HG03025 (cell line): ENCODE measurements around the gene KRTAP3-2.

Experiments used
- ATAC-seq: cut with Tn5 transposase; IDR thresholded peaks from one replicate; pipeline ENCODE4 v1.9.1; 2021; ENCODE audit warnings: mild to moderate bottlenecking, moderate library complexity; ENCODE audit not compliant: unreplicated experiment, low FRiP score

The KRTAP3-2 gene

DNA sequence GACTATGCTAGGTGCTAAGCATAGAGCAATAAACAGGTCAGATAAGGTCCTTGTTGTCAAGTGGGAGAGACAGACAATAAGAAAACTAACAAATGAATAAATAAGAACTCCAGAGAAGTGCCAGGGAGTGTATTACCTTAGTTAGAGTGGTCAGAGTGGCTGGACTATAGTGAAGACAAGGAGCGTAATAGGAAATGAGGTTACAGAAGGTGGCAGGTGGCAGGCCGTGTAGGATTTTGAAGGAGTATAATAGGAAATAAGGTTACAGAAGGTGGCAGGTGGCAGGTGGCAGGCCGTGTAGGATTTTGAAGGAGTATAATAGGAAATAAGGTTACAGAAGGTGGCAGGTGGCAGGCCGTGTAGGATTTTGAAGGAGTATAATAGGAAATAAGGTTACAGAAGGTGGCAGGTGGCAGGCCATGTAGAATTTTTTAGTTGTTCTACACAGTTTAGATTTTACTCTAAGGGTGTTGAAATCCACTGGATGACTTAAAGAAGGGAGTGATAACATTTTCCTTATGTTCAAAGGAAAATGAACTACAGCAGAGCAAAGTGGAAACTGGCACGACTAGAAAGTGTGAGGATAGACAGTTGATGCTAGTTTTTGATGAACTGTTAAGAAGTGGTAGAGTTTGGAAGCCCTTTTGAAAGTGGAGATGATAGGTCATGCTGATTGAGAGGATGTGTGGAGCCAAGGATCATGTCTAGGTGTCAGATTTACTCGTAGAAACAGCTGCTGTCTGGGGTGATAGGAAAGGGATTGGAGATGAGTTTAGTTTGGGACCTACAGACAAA, 12.8 kb upstream of the KRTAP3-2 start:
- no peak for ATAC-seq

DNA sequence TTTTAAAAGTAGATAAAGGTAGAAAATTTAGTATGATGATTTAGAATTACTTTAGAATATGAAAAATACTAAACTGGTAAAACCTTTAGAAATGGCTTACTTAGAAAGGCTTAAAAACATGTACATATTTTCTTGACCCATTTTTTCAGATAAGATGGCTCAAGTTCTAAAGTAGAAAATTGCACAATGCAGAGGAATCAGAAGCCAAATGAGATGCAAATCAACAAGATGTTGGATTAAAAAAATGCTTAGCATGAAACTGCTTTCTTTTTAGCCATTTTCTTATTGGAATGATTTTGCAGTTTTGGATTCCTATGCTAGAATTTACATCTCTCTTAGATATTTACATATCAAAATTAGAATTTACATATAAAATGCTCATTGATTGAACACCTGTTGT, 10.7 kb upstream of the KRTAP3-2 start:
- ATAC-seq: no peak

DNA sequence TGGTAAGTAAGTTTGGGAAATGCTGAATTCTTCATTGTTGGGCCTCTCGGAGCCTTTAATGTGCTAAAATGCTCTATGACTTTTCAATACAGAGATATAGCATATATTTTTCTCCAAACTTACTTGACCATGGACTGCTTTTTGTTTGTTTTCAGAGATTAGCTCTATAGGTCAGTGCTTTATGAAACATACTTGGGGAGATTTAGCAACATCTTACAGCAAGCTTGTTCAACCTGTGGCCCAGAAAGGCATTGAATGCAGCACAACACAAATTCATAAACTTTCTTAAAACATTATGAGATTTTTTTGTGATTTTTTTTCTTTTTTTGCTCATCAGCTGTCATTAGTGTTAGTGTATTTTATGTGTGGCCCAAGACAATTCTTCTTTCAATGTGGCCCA, 10.2 kb upstream of the KRTAP3-2 start:
- no peak for ATAC-seq

DNA sequence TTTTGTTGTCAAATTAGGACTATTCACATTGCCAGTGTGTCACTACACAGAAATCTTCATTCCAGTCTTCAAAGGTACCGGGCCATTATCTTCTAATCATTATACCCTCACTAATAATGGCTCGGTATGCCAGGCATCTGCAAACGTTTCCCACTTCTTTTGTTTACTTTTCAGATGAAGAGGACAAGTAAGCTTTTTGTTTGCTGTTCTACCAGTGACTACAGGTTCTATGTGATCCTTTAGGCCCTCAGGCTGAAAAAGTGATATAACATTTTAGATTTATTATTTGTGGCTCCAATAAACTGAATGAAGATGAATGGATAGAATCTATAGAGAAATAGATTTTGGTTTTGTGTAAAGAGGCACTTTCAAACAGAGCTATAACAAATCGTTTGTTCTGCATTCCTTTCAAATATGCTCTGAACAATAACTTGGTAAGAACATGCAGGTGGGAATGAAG, 9.6 kb upstream of the KRTAP3-2 start:
- ATAC-seq: no peak

DNA sequence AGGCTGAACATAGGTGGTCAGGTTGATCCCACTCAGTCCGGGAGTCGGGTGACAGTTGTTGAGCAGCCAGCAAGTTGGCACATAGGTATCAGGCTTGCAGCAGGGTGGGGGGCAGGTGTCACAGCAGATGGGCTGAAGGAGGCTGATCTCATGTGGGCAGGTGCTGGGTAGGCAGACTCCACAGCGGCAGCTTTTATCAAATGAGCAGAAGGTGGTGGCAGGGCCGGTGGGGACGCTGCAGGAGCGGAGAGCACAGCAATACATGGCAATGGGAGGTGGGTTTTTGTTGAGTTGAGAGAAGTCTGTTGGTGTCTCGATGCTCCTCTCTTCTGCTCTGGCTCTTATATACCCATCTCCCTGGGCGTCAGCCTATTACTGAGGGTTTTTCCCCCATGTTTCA, 9.1 kb upstream of the KRTAP3-2 start, which contains the start of gene KRTAP3-1:
TSS of gene KRTAP3-1 (minus strand) at position 318 of the 400 bp plus-strand sequence. CDS start at position 264, 54 bp downstream.
- no peak for ATAC-seq

DNA sequence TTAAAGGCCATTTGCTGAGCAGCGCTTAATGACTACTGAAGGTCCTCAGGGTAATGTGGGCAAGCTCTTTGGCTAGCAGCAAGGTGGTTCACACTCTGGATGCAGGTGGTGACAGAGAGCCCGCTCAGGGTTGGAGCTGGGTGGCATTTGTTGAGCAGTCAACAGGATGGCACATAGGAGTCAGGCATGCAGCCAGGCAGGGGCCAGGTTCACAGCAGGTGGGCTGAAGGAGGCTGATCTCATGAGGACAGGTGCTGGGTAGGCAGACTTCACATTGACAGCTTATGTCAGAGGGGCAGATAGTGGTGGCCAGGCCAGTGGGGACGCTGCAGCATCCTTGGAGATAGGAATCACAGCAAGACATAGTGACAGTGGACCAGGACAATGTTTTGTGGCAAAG, 4.7 kb upstream of the KRTAP3-2 start:
- ATAC-seq: no peak

DNA sequence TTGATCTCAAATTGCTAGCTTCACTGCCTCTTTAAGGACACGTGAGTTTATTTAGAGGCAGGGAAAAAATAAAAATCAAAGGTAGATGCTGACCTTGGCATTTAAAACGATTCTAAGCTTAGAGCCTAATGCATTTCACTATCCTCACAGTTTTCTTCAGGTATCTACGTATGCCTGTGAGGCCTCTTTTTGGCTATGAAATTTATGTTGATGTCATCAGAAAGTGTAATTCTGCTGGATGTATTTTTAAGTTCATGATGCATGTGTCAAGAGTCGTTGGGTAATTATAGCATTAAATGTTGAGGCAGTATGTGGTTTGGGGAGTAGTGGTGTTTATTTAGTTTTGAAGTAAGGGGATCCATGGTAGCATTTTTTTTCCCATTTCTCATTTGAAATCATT, 4.2 kb upstream of the KRTAP3-2 start:
- ATAC-seq: no peak

DNA sequence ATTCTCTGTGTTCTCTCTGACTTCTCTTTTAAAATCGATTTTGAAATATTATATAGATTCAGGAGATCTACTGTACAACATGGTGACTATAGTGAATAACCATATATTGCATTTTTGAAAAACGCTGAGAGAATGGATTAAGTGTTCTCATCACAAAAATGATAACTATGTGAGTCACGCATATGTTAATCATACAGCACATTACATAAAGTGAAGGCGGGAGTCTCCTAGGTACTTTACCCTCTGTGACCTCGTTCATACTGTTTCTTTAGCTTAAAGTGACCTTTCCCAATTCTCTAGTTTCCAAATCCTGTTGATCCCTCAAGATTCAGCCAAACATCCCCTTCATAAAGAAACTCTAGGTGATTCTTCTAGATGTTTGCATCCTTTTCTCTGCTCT, 3.1 kb upstream of the KRTAP3-2 start:
- no peak for ATAC-seq

DNA sequence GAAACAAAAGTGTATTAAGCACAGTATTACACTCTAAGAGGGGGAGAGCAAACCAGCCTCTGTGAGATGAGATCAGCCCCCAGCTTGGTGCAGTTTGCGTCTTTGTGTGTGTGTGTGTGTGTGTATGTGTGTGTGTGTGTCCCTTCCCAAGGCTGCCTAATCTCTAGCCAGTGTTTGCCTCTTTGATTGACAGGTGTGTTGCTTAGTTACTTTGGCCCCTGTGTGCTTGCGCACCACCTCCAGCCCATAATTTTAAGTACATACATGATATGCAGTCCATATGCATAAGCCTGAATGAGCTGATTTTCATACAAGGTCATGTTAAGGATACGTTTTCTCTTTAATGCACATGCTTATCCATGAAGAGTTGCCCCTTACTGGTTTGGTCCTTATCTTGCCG, 2.1 kb upstream of the KRTAP3-2 start:
- ATAC-seq: no peak

DNA sequence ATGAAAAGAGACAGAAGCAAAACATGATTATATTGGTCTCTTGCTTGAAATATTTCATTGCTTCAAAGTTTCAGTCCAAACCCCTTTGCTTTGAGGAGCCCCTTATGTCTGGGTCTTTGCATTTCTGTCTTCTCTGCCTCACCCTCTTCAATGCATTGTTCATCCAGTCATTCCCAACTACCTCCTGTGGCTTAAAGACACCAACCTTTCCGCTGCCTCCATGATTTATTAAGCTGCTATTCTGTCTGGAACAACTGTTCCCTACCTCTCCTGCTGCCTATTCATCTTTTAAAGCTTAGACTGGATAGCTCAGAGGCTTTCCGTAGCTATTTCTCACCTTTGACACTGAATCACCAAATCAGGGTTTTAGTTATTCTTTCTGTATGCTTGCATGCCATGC, 2.3 kb downstream of the KRTAP3-2 start:
- no peak for ATAC-seq

DNA sequence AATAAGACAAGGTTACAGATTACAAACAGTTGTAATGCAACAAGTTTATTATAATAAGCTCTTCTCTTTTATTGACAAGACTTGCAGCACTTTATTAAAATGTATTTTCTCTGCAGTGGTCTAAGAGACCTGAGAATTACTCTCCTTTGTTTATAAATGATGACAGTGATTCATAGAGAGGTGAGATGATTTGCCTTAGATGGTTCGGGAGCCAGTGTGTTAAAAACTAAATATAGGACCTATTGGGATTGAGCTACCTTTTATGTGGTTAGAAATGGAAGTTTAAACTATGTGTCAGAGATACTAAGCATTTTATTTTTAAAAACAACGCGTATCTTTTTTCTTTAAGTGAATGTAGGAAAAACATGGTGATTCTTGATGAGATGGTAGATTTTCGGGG, 2.9 kb downstream of the KRTAP3-2 start:
- ATAC-seq: no peak

DNA sequence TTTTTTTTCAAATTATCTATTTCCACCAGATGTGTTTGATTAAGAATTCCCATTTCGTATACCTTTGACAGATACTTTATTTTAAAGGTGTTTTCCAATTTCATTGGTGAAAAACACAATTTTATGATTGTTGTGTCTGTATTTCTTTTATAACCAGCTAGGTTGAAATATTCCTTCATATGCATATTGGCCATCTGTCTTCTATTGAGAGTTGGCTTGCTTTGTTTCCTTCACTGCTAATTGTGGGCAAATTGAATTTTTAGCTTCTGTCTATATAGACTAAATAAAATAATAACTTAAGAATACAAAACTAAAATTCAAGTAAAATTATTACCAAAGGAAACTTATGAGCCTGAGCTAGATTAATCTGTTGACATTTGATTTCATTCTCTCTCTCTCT, 4.6 kb downstream of the KRTAP3-2 start:
- no peak for ATAC-seq

DNA sequence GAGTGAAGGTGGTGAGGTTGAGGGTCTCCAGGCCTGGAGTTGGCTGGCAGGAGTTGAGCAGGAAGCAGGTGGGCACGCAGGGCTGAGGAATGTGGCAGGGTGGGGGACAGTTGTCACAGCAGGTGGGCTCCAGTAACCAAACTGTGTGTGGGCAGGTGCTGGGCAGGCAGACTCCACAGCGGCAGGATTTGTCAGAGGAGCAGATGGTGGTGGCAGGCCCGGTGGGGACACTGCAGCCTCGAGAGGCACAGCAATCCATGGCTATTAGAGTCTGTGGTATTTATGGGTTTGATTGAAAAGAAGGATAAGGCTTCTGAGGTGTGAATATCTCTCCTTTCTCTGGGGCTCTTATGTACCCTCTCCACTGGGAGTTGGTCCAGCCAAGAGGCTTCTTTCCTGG, 5.9 kb downstream of the KRTAP3-2 start, which contains the start of gene KRTAP3-3:
TSS of gene KRTAP3-3 (minus strand) at position 326 of the 400 bp plus-strand sequence. CDS start at position 259, 67 bp downstream.
- ATAC-seq: no peak

DNA sequence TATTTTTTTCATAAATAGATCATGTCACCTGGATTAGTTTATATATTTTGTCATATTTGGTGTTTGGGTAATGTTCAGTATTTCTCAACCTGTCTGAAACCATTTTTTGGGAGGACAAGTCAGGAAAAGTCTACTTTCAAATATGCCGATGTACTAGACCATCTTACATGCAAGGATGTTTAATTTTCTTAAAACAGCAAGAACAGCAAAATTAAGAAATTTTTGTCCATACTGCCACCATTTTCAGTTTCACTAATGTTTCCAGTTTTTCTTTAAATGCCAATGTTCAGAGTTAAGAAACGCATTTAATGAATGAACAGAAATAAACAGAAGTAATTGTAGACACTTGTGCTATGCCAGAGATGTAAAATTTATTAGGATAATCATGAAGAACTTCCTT, 6.6 kb downstream of the KRTAP3-2 start:
- no peak for ATAC-seq

DNA sequence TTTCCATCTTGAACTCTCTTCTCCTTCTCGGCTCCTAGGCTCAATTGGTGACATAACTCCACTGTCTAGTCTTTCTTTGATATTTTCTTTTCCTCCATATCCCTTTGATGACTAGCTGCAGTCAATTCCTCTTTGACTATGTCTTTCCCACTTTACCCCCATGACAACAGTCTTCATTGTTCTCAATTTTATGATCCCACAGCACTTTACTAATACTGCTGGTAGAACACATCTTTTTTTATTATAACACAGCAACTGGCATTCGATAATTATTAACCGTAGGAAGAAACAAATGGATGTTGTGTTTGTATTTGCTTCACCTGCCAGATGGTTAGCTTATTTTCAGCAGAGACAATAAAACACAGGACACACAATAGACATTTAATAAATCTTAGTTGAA, 7.0 kb downstream of the KRTAP3-2 start:
- no peak for ATAC-seq

DNA sequence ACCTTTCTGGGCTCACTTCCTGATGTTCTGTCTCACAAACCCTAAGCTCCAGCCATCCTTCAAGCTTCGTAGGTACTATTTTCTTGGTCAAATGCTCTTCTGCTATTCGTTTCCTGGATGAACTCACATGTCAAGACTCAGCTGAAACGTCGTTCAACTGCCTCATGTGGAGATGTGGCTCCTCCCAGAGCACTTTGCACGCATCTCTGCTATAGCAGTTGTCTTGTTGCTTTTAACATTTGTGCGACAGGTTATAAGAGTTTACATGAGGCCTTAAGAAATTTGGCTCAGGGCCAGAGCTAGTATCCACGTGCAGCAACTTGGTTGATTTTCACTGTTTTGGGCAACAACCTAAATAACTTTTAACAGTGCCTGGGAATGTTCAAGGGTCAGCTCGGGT, 12.8 kb downstream of the KRTAP3-2 start:
- ATAC-seq: no peak

DNA sequence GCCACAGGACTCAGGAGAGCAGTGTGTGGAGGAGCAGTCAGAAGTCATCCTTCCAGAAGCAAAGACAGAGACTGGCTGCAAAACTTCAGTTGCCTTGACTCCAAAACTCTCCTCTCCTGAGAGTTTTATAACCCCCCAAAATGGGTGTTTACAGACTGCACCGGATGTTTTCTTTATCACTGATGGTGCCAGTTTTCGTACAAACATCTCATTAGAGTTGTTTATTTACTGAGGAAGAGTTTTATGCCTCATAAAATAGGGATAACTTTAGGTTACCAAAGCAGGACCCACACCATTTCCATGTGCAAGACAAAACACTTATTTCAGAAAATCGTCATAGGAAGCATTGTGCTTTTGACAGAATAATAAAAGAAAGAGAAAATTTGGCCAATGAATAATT, 15.5 kb downstream of the KRTAP3-2 start, which contains the start of gene KRT40:
TSS of gene KRT40 (minus strand) at position 101 of the 400 bp plus-strand sequence. CDS start at position 48, 53 bp downstream.
- no peak for ATAC-seq

DNA sequence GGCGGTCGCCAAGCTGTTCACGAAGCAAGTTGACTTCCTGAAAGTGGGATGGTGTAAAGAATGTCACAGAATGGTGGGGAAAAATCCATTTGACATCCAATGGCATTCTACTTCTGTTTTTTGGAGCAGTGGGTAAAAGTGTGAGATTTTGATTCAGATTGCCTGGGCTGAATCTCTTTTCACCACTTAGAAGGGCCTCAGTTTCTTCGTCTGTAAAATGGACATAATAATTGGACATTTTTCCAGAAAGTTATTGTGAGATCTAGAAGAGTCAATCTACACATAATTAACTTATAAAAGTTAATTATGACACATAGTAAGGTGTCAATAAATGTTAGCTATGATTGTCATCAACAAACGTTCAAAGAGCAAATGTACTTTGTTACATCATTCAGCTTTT, 18.6 kb downstream of the KRTAP3-2 start:
- no peak for ATAC-seq

DNA sequence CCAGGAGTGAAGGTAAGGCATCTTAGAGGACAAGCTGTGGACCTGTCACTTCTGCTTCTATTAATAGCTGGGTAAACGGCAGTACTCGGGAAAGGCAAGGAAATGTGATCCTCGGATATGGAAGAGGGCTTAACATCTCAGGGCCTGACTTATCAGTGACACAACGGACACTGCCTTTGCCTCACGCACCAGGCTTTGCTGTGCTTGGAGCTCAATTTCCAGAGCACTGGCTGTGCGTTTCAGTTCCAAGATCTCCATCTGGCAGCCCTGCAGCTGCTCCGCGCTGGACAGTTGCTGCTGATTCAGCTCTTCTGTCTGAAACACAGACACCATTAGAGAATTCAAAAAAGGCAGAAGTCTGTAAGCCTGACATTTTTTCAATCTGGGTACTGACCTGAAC, 19.1 kb downstream of the KRTAP3-2 start:
- ATAC-seq: no peak

DNA sequence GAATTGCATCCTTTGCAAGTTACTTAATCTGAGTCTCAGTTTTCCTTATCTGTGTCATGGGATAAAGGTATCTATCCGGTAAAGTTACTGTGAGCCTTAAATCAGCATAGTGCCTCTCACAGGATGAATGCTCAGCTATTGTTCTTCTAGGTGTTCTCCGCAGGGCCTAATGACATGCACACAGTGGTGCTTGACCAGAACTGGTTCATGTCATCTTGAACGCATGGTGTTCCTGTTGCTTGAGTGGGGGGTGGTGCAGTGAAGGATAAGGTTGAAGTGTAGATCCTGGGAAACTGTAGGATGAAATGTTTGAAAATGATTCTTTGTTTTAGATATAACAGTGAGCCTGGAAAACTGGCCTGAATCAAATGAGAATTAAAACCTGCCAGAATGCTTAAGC, 19.6 kb downstream of the KRTAP3-2 start:
- no peak for ATAC-seq

DNA sequence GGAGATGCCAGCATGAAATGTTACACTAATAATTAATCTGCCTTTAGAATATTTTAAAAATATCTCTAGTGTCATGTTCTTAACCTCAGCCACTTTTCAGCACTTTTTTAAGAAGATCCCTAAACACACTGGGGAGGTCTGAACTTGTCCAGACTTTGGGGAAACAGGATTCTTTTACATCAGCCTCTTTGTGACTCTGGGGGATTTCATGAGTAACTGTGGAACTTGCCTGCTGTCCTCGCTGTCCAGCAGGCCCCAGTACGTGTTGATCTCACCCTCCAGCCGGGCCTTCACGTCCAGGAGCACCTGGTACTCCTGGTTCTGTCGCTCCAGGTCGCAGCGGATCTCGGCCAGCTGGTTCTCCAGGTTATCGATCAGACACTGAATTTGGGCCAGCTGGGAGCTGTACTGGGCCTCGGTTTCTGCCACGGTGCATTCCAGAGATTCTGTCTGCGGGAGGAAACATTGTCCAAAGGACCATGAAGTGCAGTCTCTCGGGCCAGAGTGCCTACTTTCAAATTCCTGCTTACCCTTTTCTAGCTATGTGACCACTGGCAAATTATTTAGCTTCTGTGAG, 21.0 kb downstream of the KRTAP3-2 start:
- no peak for ATAC-seq

DNA sequence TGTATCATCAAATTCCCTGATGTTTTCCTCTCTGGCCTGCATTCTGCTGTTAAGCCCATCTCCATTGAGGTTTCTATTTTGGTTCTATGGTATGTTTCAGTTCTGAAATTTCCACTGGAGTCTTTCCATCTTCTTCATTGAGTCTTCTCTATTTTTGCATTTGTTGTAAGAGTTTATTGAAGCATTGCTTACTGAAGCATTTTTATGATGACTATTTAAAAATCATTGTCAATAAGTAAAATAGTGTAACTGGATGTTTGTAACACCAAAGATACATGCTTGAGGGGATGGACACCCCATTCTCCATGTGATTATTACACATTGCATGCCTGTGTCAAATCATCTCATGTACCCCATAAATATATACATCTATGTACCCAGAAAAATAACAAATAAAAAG, 24.2 kb downstream of the KRTAP3-2 start:
- no peak for ATAC-seq
